Central memory CD8-positive, alpha-beta T cell (primary cell): Measurements from ENCODE around the gene SPANXN4.

ENCODE experiments used
- ATAC-seq: fragments of 150-1000 bp; cut with Tn5 transposase; replicated peaks from 2 replicates; pipeline ENCODE4 v1.10.0; 2022; ENCODE audit warnings: mild to moderate bottlenecking, moderate FRiP score, moderate number of reproducible peaks; ENCODE audit not compliant: poor library complexity, severe bottlenecking; ENCODE audit errors: extremely low read depth
- DNase-seq, 2 donors: peaks; one replicate each; pipeline ENCODE4 v3.0.0; 2021; ENCODE audit warnings: low spot score in 2 of 2
- H3K27ac Mint-ChIP-seq: one replicate; pipeline ENCODE4 v1.8.0; 2022; ENCODE audit warnings: low read depth, mild to moderate bottlenecking, moderate library complexity, mixed read lengths
- H3K27me3 Mint-ChIP-seq: one replicate; pipeline ENCODE4 v1.8.0; 2022; ENCODE audit warnings: mixed read lengths
- H3K36me3 Mint-ChIP-seq: one replicate; pipeline ENCODE4 v1.8.0; 2022; ENCODE audit warnings: mild to moderate bottlenecking, moderate library complexity, mixed read lengths; ENCODE audit not compliant: insufficient read depth
- H3K4me1 Mint-ChIP-seq: one replicate; pipeline ENCODE4 v1.8.0; 2022; ENCODE audit warnings: mixed read lengths
- H3K4me3 Mint-ChIP-seq: one replicate; pipeline ENCODE4 v1.8.0; 2022; ENCODE audit warnings: mild to moderate bottlenecking, moderate library complexity, mixed read lengths
- H3K9me3 Mint-ChIP-seq: one replicate; pipeline ENCODE4 v1.8.0; 2022; ENCODE audit warnings: mixed read lengths

Gene SPANXN4

DNA sequence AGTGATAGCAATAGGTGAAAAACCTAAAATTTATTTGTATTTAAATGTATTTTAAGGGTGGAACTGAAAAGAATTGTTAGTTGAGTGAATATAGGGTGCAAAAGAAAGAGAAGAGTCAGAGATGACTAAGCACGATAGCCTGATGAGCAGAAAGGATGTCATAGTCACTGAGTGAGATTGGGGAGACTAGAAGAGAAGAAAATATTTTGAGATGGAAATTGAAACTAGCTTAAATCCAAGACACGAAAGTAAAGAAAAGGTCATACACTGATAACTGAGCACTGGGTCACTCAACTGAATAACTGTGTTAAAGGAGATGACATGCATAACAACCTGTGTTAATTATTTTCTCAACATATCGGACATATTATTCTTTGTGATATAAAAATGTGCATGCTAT, 55.5 kb downstream of the SPANXN4 start:
- H3K27me3 Mint-ChIP-seq: no peaks in the 10 kb centered on the region
- H3K4me1 Mint-ChIP-seq: no peaks in the 10 kb centered on the region
- H3K4me3 Mint-ChIP-seq: no peak overlapping the region
- ATAC-seq (no peak), DNase-seq (no peak)
- peaks cover 21% of the 10 kb centered on the region for H3K9me3 Mint-ChIP-seq
- no peak overlapping the region for H3K27ac Mint-ChIP-seq
- H3K36me3 Mint-ChIP-seq: no peaks in the 10 kb centered on the region

DNA sequence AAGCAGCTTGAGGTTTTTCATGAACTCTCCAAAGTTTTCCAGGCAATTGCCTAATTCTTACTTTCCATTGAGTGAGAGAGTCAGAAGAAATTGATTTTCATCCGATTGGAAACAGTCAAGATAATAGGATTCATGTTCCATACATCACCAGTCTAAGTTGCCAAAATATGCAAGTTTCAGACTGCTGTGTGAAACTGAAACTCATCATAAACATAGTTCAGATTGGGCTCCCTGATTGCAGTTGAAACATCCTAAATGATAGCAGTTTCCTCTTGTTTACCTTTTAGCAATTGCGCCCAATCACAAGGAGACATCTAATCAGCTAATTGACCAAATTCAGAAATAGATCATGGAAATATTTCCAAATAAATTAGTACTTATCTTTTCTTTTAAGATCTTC, 56.8 kb downstream of the SPANXN4 start:
- peaks cover 16% of the 10 kb centered on the region for H3K9me3 Mint-ChIP-seq
- no peaks in the 10 kb centered on the region for H3K36me3 Mint-ChIP-seq
- H3K4me3 Mint-ChIP-seq: no peak overlapping the region
- ATAC-seq (no peak), DNase-seq (no peak)
- H3K27me3 Mint-ChIP-seq: no peaks in the 10 kb centered on the region
- no peak overlapping the region for H3K27ac Mint-ChIP-seq
- H3K4me1 Mint-ChIP-seq: no peaks in the 10 kb centered on the region
